SK-N-DZ (cell line): ENCODE results near the gene CLP1. TPM values are rescaled to one million over a fixed set of nuclear protein-coding genes. Genes with fewer than 3 reads are reported as not detected.
A peak's percentile ranks its signal among the peaks of the same experiment; 100 is the strongest.

ENCODE experiments used
- DNase-seq: peaks from one replicate; pipeline ENCODE4 v3.0.0-alpha.2; 2015; ENCODE audit warnings: low spot score
- polyA plus RNA-seq, 2 experiments: library from polyadenylated mRNA; depleted of rRNA; stranded (reverse); fragments of >200 nt; gene quantifications; 2 replicates each; pipeline ENCODE4 v1.2.3, GENCODE V29; 2014

The CLP1 gene
- 40.8 and 50.6 TPM in 2 replicates for polyA plus RNA-seq (2014; cell fraction: cytosol; rRNA removed)
- 15.8 and 17.1 TPM in 2 replicates for polyA plus RNA-seq (2014; cell fraction: nucleus; rRNA removed)

- DNase-seq = peak; percentile 99
These were observed at the start of gene CLP1 for GRCh38 chr11:57657194-57658022. TSS of gene CLP1 (plus strand) at chr11:57657762. CDS start at chr11:57659477, 1,715 bp downstream.

- no peak for DNase-seq
These were observed 47.4 kb upstream of the CLP1 start for GRCh38 chr11:57610170-57610569.

GRCh38 chr11:57614234-57614772 is 43.3 kb upstream of the CLP1 start:
- no peak for DNase-seq

GRCh38 chr11:57615308-57615707 is 42.3 kb upstream of the CLP1 start:
- DNase-seq = no peak

GRCh38 chr11:57616595-57616994 is 41.0 kb upstream of the CLP1 start:
- no peak for DNase-seq

GRCh38 chr11:57618438-57618837 is 39.1 kb upstream of the CLP1 start:
- no peak for DNase-seq

GRCh38 chr11:57619331-57619730 is 38.2 kb upstream of the CLP1 start:
- DNase-seq = no peak

- no peak for DNase-seq
These were observed 37.1 kb upstream of the CLP1 start for GRCh38 chr11:57620467-57620866.

- DNase-seq = peak; percentile 34
These were observed 35.3 kb upstream of the CLP1 start for GRCh38 chr11:57622263-57622662.

GRCh38 chr11:57624864-57625263 is 32.7 kb upstream of the CLP1 start:
- DNase-seq = no peak

GRCh38 chr11:57626895-57627294 is 30.7 kb upstream of the CLP1 start:
- no peak for DNase-seq

- no peak for DNase-seq
These were observed 27.4 kb upstream of the CLP1 start for GRCh38 chr11:57630171-57630570.

- DNase-seq = no peak
These were observed 25.4 kb upstream of the CLP1 start for GRCh38 chr11:57632116-57632515.

- DNase-seq = no peak
These were observed 24.0 kb upstream of the CLP1 start for GRCh38 chr11:57633394-57634070.

- DNase-seq = no peak
These were observed 23.3 kb upstream of the CLP1 start for GRCh38 chr11:57634311-57634710.

GRCh38 chr11:57635246-57635645 is 22.3 kb upstream of the CLP1 start:
- no peak for DNase-seq

GRCh38 chr11:57637626-57638004 is 19.9 kb upstream of the CLP1 start:
- DNase-seq = no peak

- DNase-seq = peak; percentile 93
These were observed 19.4 kb upstream of the CLP1 start for GRCh38 chr11:57638005-57638781.

- DNase-seq = no peak
These were observed 18.7 kb upstream of the CLP1 start for GRCh38 chr11:57638811-57639320.

GRCh38 chr11:57639321-57640067 is 18.1 kb upstream of the CLP1 start:
- peak; percentile 98 for DNase-seq
